ENCODE results near the gene MPP1.

The MPP1 gene

DNA sequence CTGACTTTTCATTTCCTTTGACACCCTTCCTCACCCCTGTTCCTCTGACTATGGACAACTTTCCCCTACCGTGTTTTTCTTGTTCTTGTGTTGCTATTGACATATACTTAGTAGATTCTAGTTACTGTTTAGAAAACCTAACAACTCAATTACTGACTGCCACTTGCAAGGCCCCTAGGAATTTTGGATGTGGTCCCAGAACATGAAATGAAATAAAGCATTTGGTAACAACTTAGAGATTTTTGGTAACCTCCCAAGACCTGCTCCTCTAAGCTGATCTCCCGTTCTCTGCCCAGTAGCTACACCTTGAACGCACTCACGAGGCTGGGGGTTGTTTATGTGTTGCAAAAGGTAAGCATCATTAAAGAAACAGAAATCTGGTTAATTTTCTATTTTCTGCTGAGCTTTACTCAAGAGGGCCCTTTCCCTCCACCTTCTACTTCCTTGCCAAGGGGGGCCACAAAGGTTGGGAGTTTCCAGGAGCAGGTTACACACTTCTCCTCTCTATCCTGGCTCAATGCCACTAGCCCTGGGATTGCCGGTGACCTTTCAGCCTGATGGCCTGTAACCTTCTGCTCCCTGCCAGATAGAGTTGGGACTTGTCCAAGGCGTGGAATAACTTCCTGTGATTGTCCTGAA, 74.9 kb downstream of the MPP1 start:
- DNase-seq: peak; percentile 26

DNA sequence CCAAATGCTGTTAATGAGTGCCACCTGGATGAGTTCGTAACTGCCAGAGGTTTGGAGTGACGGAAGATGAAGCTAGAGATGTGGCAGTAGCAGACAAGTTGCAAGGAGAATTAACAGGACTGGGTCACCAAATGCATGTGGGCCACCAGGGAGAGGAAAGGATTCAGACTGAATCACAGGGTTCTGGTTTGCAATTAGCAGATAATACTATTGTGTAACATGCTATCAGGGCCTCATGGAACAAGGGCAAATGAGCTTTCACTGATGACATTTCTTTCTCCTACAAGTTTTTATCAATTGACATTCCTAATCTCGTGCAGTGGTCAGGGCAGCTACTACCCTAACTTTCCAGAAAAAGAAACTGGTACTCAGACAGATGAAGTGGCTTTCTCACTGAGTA, 75.8 kb downstream of the MPP1 start:
- no peak for DNase-seq

Data from right hindlimb (tissue), 1 donor.